ENCODE measurements around the gene EXOSC2. TPM values are rescaled to one million over a fixed set of nuclear protein-coding genes. Genes with fewer than 3 reads are reported as not detected.

The EXOSC2 gene
- total RNA-seq, 2 donors from 2014 or later, result 7.3 to 15.9 TPM

- no peaks in the 10 kb centered on the region for H3K9me3 ChIP-seq
- peak overlapping the region in 1 of 2 donors; percentile 69 for H3K27ac ChIP-seq
- peaks cover 29% of the 10 kb centered on the region for H3K36me3 ChIP-seq
- H3K27me3 ChIP-seq, result no peaks in the 10 kb centered on the region
- no peak for TF ChIP-seq CTCF (IDR thresholded peaks at IDR 0.05)
- no peak for DNase-seq (ENCODE audit: low spot score)
- H3K4me3 ChIP-seq, result peak overlapping the region; percentile 53 to 70
- peaks cover 0 to 24% of the 10 kb centered on the region in 2 donors for H3K4me1 ChIP-seq
Measured at GRCh38 chr9:130694205-130694604, 625 bp downstream of the EXOSC2 start.

DNA sequence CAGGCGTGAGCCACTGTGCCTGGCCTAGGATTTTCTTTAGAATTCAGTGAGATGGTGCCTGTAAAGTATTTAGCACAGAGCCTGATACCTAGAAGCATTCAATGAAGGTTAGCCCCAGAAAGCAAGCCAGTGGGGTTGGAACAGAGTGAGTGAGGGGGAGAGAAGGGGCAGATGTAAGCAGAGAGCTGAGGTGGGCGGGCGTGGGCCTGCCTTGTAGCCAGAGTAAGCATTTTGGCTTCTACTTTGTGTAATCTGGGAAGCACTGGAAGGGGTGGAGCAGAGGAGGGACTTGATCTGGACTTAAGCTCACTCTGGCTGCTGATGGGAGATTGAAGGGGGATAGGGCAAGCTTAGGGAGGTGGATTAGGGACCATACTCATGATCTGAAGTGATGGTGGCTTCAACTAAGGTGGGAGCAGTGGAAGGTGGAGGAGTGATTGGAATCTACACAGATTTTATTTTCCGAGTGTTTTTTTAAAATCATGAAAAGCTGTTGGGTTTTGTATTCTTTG is 2.6 kb downstream of the EXOSC2 start:
- Histone ChIP-seq H3K27me3 (no peaks in the 10 kb centered on the region), H3K4me1 (peaks cover 0 to 31% of the 10 kb centered on the region in 2 donors), H3K27ac (no peak overlapping the region), H3K36me3 (peaks cover 42% of the 10 kb centered on the region), H3K9me3 (no peaks in the 10 kb centered on the region), H3K4me3 (no peak overlapping the region)
- TF ChIP-seq CTCF (IDR thresholded peaks at IDR 0.05), result no peak
- no peak for DNase-seq (ENCODE audit: low spot score)

- Histone ChIP-seq H3K27me3 (no peaks in the 10 kb centered on the region), H3K36me3 (peaks cover 50% of the 10 kb centered on the region), H3K4me3 (no peak overlapping the region), H3K9me3 (no peaks in the 10 kb centered on the region), H3K27ac (no peak overlapping the region), H3K4me1 (peaks cover 0 to 36% of the 10 kb centered on the region in 2 donors)
- DNase-seq (ENCODE audit: low spot score), result no peak
- TF ChIP-seq CTCF (IDR thresholded peaks at IDR 0.05), result no peak
Measured at GRCh38 chr9:130696996-130697395, 3.4 kb downstream of the EXOSC2 start.

- TF ChIP-seq CTCF (IDR thresholded peaks at IDR 0.05), result no peak
- DNase-seq (ENCODE audit: low spot score), result no peak
- H3K4me3 ChIP-seq, result no peak overlapping the region
- no peaks in the 10 kb centered on the region for H3K9me3 ChIP-seq
- no peaks in the 10 kb centered on the region for H3K27me3 ChIP-seq
- peaks cover 63% of the 10 kb centered on the region for H3K36me3 ChIP-seq
- H3K27ac ChIP-seq, result no peak overlapping the region
- peaks cover 0 to 26% of the 10 kb centered on the region in 2 donors for H3K4me1 ChIP-seq
Measured at GRCh38 chr9:130698514-130698913, 4.9 kb downstream of the EXOSC2 start.

DNA sequence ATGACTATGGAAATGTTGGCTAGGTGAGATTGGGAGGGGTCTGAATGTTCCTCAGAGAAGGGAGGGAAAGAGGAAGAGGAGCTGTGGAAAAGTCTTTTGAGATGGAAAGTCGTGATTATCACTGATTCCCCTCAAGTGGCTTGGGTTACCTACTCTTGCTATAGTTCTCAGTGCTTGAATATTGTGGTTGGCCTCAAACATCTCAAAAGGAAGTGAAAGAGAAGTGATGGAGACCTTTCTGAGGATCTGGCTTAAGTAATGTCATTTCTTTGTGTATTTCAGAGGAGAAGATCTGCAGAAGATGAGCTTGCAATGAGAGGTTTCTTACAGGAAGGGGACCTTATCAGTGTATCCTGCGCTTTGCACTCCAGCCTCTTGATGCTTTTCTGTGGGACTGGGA is 5.5 kb downstream of the EXOSC2 start:
- no peak for DNase-seq (ENCODE audit: low spot score)
- TF ChIP-seq CTCF (IDR thresholded peaks at IDR 0.05), result no peak
- no peak overlapping the region for H3K4me3 ChIP-seq
- no peaks in the 10 kb centered on the region for H3K9me3 ChIP-seq
- peaks cover 69% of the 10 kb centered on the region for H3K36me3 ChIP-seq
- H3K27me3 ChIP-seq, result no peaks in the 10 kb centered on the region
- no peak overlapping the region for H3K27ac ChIP-seq
- peaks cover 0 to 24% of the 10 kb centered on the region in 2 donors for H3K4me1 ChIP-seq
